ENCODE measurements around the gene TSPAN17. TPM values are rescaled to one million over a fixed set of nuclear protein-coding genes. Genes with fewer than 3 reads are reported as not detected.

The TSPAN17 gene
- total RNA-seq, 1 donor from 2014 or later: 47.3 TPM

GRCh38 chr5:176643491-176644219, 3.6 kb upstream of the TSPAN17 start:
- DNase-seq (ENCODE audit: low spot score in 2 of 2, unreplicated experiment in 2 of 2): no peak
- Mint-ChIP-seq H3K27me3 (ENCODE audit: low read depth) (peaks cover 9% of the 10 kb centered on the region), H3K4me1 (peaks cover 9% of the 10 kb centered on the region), H3K4me3 (no peak overlapping the region), H3K36me3 (no peaks in the 10 kb centered on the region), H3K27ac (no peak overlapping the region), H3K9me3 (no peaks in the 10 kb centered on the region)
- no peak for TF ChIP-seq CTCF (IDR thresholded peaks at IDR 0.05; ENCODE audit: unreplicated experiment)

- Mint-ChIP-seq H3K9me3 (no peaks in the 10 kb centered on the region), H3K4me3 (no peak overlapping the region), H3K27ac (no peak overlapping the region), H3K36me3 (no peaks in the 10 kb centered on the region), H3K27me3 (ENCODE audit: low read depth) (peaks cover 6% of the 10 kb centered on the region), H3K4me1 (peaks cover 15% of the 10 kb centered on the region)
- no peak for DNase-seq (ENCODE audit: low spot score in 2 of 2, unreplicated experiment in 2 of 2)
- no peak for TF ChIP-seq CTCF (IDR thresholded peaks at IDR 0.05; ENCODE audit: unreplicated experiment)
Observed at GRCh38 chr5:176644294-176644693, 3.0 kb upstream of the TSPAN17 start.

GRCh38 chr5:176644878-176645670, 2.2 kb upstream of the TSPAN17 start:
- Mint-ChIP-seq H3K27ac (no peak overlapping the region), H3K4me1 (peaks cover 15% of the 10 kb centered on the region), H3K9me3 (no peaks in the 10 kb centered on the region), H3K36me3 (no peaks in the 10 kb centered on the region), H3K27me3 (ENCODE audit: low read depth) (peaks cover 6% of the 10 kb centered on the region), H3K4me3 (no peak overlapping the region)
- no peak for TF ChIP-seq CTCF (IDR thresholded peaks at IDR 0.05; ENCODE audit: unreplicated experiment)
- DNase-seq (ENCODE audit: low spot score in 2 of 2, unreplicated experiment in 2 of 2): no peak

- H3K9me3 Mint-ChIP-seq: no peaks in the 10 kb centered on the region
- H3K36me3 Mint-ChIP-seq: no peaks in the 10 kb centered on the region
- TF ChIP-seq CTCF (IDR thresholded peaks at IDR 0.05; ENCODE audit: unreplicated experiment): no peak
- DNase-seq (ENCODE audit: low spot score in 2 of 2, unreplicated experiment in 2 of 2): no peak
- peaks cover 17% of the 10 kb centered on the region for H3K4me1 Mint-ChIP-seq
- H3K27me3 Mint-ChIP-seq (ENCODE audit: low read depth): peaks cover 1% of the 10 kb centered on the region
- peak overlapping the region; percentile 68 for H3K4me3 Mint-ChIP-seq
- H3K27ac Mint-ChIP-seq: no peak overlapping the region
Observed at GRCh38 chr5:176646049-176646706, 1.1 kb upstream of the TSPAN17 start.

GRCh38 chr5:176646707-176647029, 616 bp upstream of the TSPAN17 start:
- TF ChIP-seq CTCF (IDR thresholded peaks at IDR 0.05; ENCODE audit: unreplicated experiment): no peak
- Mint-ChIP-seq H3K27me3 (ENCODE audit: low read depth) (peaks cover 1% of the 10 kb centered on the region), H3K36me3 (no peaks in the 10 kb centered on the region), H3K9me3 (no peaks in the 10 kb centered on the region), H3K27ac (peak overlapping the region; percentile 83), H3K4me1 (peaks cover 17% of the 10 kb centered on the region), H3K4me3 (peak overlapping the region; percentile 68)
- DNase-seq (ENCODE audit: low spot score in 2 of 2, unreplicated experiment in 2 of 2): no peak

All from mesothelial cell of epicardium (in vitro differentiated cells).